H9 (cell line): ENCODE data around the gene CDKN2AIPNL. TPM values are rescaled to one million over a fixed set of nuclear protein-coding genes. Genes with fewer than 3 reads are reported as not detected.

ENCODE experiments used
- DNase-seq: peaks from one replicate; pipeline ENCODE4 v3.0.0-alpha.2; 2017
- H2AFZ ChIP-seq: one replicate; pipeline ENCODE4 v1.6.1; 2013; ENCODE audit warnings: mild to moderate bottlenecking, low read length, control low read depth, moderate library complexity
- H2AK5ac ChIP-seq: 2 replicates; pipeline ENCODE4 v1.6.1; 2013; ENCODE audit warnings: low read length, control low read depth, mixed read lengths; ENCODE audit not compliant: insufficient read length
- H2BK120ac ChIP-seq: one replicate; pipeline ENCODE4 v1.6.1; 2013; ENCODE audit warnings: low read depth, mild to moderate bottlenecking, low read length, control low read depth, inconsistent platforms; ENCODE audit not compliant: poor library complexity, severe bottlenecking
- H2BK12ac ChIP-seq: 2 replicates; pipeline ENCODE4 v1.6.1; 2013; ENCODE audit warnings: low read length, control low read depth, mixed read lengths, low read depth; ENCODE audit not compliant: insufficient read length
- H2BK15ac ChIP-seq: 2 replicates; pipeline ENCODE4 v1.6.1; 2013; ENCODE audit warnings: low read depth, low read length, control low read depth
- H2BK20ac ChIP-seq: one replicate; pipeline ENCODE4 v1.6.1; 2013; ENCODE audit warnings: low read depth, mild to moderate bottlenecking, low read length, control low read depth, inconsistent platforms; ENCODE audit not compliant: poor library complexity, severe bottlenecking
- H2BK5ac ChIP-seq: 2 replicates; pipeline ENCODE4 v1.6.1; 2013; ENCODE audit warnings: low read length, control low read depth, mixed read lengths; ENCODE audit not compliant: insufficient read length
- H3K14ac ChIP-seq: 2 replicates; pipeline ENCODE4 v1.6.1; 2013; ENCODE audit warnings: low read length, control low read depth; ENCODE audit not compliant: insufficient read depth
- H3K18ac ChIP-seq: 2 replicates; pipeline ENCODE4 v1.6.1; 2013; ENCODE audit warnings: low read depth, mild to moderate bottlenecking, mixed read lengths, low read length, control low read depth; ENCODE audit not compliant: insufficient read length
- H3K23ac ChIP-seq: 2 replicates; pipeline ENCODE4 v1.6.1; 2013; ENCODE audit warnings: low read length, control low read depth, mixed read lengths, low read depth; ENCODE audit not compliant: insufficient read length
- H3K23me2 ChIP-seq: 2 replicates; pipeline ENCODE4 v1.6.1; 2013; ENCODE audit warnings: low read depth, mild to moderate bottlenecking, mixed read lengths, low read length, control low read depth; ENCODE audit not compliant: insufficient read length, poor library complexity, severe bottlenecking
- H3K27ac ChIP-seq: 2 replicates; pipeline ENCODE4 v1.5.1; 2013; ENCODE audit warnings: low read length, control low read depth, mixed read lengths, low read depth; ENCODE audit not compliant: insufficient read length
- H3K27me3 ChIP-seq: 2 replicates; pipeline ENCODE4 v1.6.1; 2013; ENCODE audit warnings: low read length, control low read depth, inconsistent platforms; ENCODE audit not compliant: insufficient read depth
- H3K4ac ChIP-seq: 2 replicates; pipeline ENCODE4 v1.6.1; 2013; ENCODE audit warnings: low read depth, mild to moderate bottlenecking, control low read depth, inconsistent platforms, low read length, moderate library complexity
- H3K4me1 ChIP-seq: 2 replicates; pipeline ENCODE4 v1.6.1; 2013; ENCODE audit warnings: low read length, control low read depth, inconsistent platforms; ENCODE audit not compliant: insufficient read depth
- H3K4me2 ChIP-seq: 2 replicates; pipeline ENCODE4 v1.6.1; 2013; ENCODE audit warnings: low read length, control low read depth, mixed read lengths; ENCODE audit not compliant: insufficient read length, insufficient read depth
- H3K56ac ChIP-seq: 2 replicates; pipeline ENCODE4 v1.6.1; 2013; ENCODE audit warnings: low read depth, mild to moderate bottlenecking, mixed read lengths, low read length, control low read depth; ENCODE audit not compliant: insufficient read length
- H3K79me1 ChIP-seq: 2 replicates; pipeline ENCODE4 v1.6.1; 2013; ENCODE audit warnings: low read depth, mild to moderate bottlenecking, moderate library complexity, low read length, control low read depth, inconsistent platforms; ENCODE audit not compliant: insufficient read depth, poor library complexity, severe bottlenecking
- H3K79me2 ChIP-seq: 2 replicates; pipeline ENCODE4 v1.6.1; 2013; ENCODE audit warnings: low read length, control low read depth, inconsistent platforms; ENCODE audit not compliant: insufficient read depth
- H3K9ac ChIP-seq: 2 replicates; pipeline ENCODE4 v1.6.1; 2013; ENCODE audit warnings: low read length, control low read depth, mixed read lengths; ENCODE audit not compliant: insufficient read length; ENCODE audit errors: extremely low read depth
- H3K9me3 ChIP-seq: one replicate; pipeline ENCODE4 v1.6.1; 2013; ENCODE audit warnings: low read depth, low read length, inconsistent platforms; ENCODE audit not compliant: control insufficient read depth
- H3T11ph ChIP-seq: one replicate; pipeline ENCODE4 v1.6.1; 2013; ENCODE audit warnings: mild to moderate bottlenecking, low read length, control low read depth, inconsistent platforms
- H4K20me1 ChIP-seq: one replicate; pipeline ENCODE4 v1.6.1; 2013; ENCODE audit not compliant: control insufficient read depth, insufficient read length, insufficient read depth
- H4K5ac ChIP-seq: 2 replicates; pipeline ENCODE4 v1.6.1; 2013; ENCODE audit warnings: low read depth, mild to moderate bottlenecking, mixed read lengths, low read length, control low read depth; ENCODE audit not compliant: insufficient read length
- H4K8ac ChIP-seq: replicated peaks from 2 replicates; pipeline ENCODE4 v1.6.1; 2013; ENCODE audit warnings: low read length, control low read depth, mixed read lengths, low read depth; ENCODE audit not compliant: insufficient read length
- H4K91ac ChIP-seq: 2 replicates; pipeline ENCODE4 v1.6.1; 2013; ENCODE audit warnings: low read depth, mild to moderate bottlenecking, moderate library complexity, mixed read lengths, low read length, control low read depth; ENCODE audit not compliant: insufficient read length
- H3K27ac Mint-ChIP-seq, 3 experiments: 2 replicates in 2 of 3; 3 replicates in 1 of 3; pipeline ENCODE4 v1.8.0; 2020 to 2021; ENCODE audit warnings: mixed read lengths in 3 of 3, mild to moderate bottlenecking in 1 of 3, moderate library complexity in 1 of 3
- H3K27me3 Mint-ChIP-seq: 2 replicates; pipeline ENCODE4 v1.8.0; 2021; ENCODE audit warnings: low read depth, mild to moderate bottlenecking, moderate library complexity, mixed read lengths
- H3K36me3 Mint-ChIP-seq, 3 experiments: 2 replicates in 2 of 3; 3 replicates in 1 of 3; pipeline ENCODE4 v1.8.0; 2020 to 2021; ENCODE audit warnings: low read depth in 3 of 3, mixed read lengths in 3 of 3; ENCODE audit not compliant: insufficient read depth in 1 of 3
- H3K4me1 Mint-ChIP-seq, 2 experiments: 2 replicates each; pipeline ENCODE4 v1.8.0; 2020; ENCODE audit warnings: mixed read lengths in 2 of 2
- H3K4me3 Mint-ChIP-seq, 2 experiments: 2 replicates in 1 of 2; 3 replicates in 1 of 2; pipeline ENCODE4 v1.8.0; 2020 to 2021; ENCODE audit warnings: mild to moderate bottlenecking in 2 of 2, mixed read lengths in 2 of 2, moderate library complexity in 1 of 2
- H3K9me3 Mint-ChIP-seq, 2 experiments: 2 replicates in 1 of 2; 3 replicates in 1 of 2; pipeline ENCODE4 v1.8.0; 2020; ENCODE audit warnings: mild to moderate bottlenecking in 2 of 2, mixed read lengths in 2 of 2, moderate library complexity in 1 of 2
- WGBS: extraction: QIAGEN DNeasy Blood & Tissue Kit; methylation state at CpG from one replicate; pipeline ENCODE4 v1.1.7; 2013; ENCODE audit warnings: missing lambda C conversion rate, low lambda C conversion rate, mixed read lengths; ENCODE audit not compliant: insufficient read length; ENCODE audit errors: extremely low coverage; 5-methylcytosine and 5-hydroxymethylcytosine counted together
- total RNA-seq: library from RNA; stranded (reverse); gene quantifications from 2 replicates; pipeline ENCODE4 v1.2.1, GENCODE V29; 2021
- TF ChIP-seq, protein P1 (sequence below): fragments of 200-600 bp; sonication (generic); conservative IDR thresholded peaks from 3 replicates; pipeline ENCODE4 v1.8.0; 2021; ENCODE audit warnings: antibody characterized with exemption, mild to moderate bottlenecking

Gene CDKN2AIPNL
- total RNA-seq, 1 experiment from 2014 or later, result 60.0 TPM

DNA sequence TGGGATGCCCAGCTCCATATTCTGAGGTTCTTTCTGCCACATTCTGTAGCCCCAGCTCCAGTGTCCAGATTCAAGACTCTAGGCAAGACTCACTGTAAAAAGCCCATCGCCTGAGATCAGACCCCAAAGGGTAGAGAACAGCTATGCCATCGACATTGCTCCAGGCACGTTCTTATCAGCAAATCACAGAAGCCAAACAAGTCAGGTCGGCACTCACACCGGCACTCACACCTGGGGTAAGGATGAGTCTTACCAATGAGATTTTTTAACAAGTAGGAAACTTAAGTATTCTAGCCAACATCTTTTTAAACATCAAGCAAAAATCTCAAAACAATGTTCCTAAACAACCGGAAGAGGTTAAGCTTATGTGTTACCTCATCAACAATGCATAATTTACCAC is 2.4 kb downstream of the CDKN2AIPNL start:
- H3K18ac ChIP-seq, result no peak overlapping the region
- H3K79me1 ChIP-seq, result peaks cover 5% of the 10 kb centered on the region
- H3K4ac ChIP-seq, result no peak overlapping the region
- no peak overlapping the region for H3K27ac ChIP-seq
- no peak overlapping the region for H3K56ac ChIP-seq
- H2AFZ ChIP-seq, result no peak overlapping the region
- Mint-ChIP-seq H3K27ac (no peak overlapping the region; a peak in 3 of 7 replicates), H3K9me3 (no peaks in the 10 kb centered on the region), H3K27me3 (no peaks in the 10 kb centered on the region), H3K4me1 (peaks cover 36 to 38% of the 10 kb centered on the region in 2 experiments), H3K4me3 (0 out of 5 replicates have a peak overlapping the region, but pooled peaks of 1 of the 2 experiments have one; percentile 1), H3K36me3 (peaks cover 9 to 31% (median 25%) of the 10 kb centered on the region in 3 experiments; a peak in 6 of 7 replicates)
- H4K20me1 ChIP-seq, result no peaks in the 10 kb centered on the region
- TF ChIP-seq, protein P1, sequence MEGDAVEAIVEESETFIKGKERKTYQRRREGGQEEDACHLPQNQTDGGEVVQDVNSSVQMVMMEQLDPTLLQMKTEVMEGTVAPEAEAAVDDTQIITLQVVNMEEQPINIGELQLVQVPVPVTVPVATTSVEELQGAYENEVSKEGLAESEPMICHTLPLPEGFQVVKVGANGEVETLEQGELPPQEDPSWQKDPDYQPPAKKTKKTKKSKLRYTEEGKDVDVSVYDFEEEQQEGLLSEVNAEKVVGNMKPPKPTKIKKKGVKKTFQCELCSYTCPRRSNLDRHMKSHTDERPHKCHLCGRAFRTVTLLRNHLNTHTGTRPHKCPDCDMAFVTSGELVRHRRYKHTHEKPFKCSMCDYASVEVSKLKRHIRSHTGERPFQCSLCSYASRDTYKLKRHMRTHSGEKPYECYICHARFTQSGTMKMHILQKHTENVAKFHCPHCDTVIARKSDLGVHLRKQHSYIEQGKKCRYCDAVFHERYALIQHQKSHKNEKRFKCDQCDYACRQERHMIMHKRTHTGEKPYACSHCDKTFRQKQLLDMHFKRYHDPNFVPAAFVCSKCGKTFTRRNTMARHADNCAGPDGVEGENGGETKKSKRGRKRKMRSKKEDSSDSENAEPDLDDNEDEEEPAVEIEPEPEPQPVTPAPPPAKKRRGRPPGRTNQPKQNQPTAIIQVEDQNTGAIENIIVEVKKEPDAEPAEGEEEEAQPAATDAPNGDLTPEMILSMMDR, result no peak
- no peak overlapping the region for H2AK5ac ChIP-seq
- H3K23me2 ChIP-seq, result peaks cover 8% of the 10 kb centered on the region
- H3K23ac ChIP-seq, result no peak overlapping the region
- no peak overlapping the region for H3T11ph ChIP-seq
- DNase-seq, result no peak
- no peak overlapping the region for H4K5ac ChIP-seq
- no peaks in the 10 kb centered on the region; the same call in 1 of the 2 replicates for H3K4me1 ChIP-seq
- H3K27me3 ChIP-seq, result no peaks in the 10 kb centered on the region
- H2BK15ac ChIP-seq, result no peak overlapping the region
- no peak overlapping the region for H4K8ac ChIP-seq
- H2BK5ac ChIP-seq, result no peak overlapping the region
- H4K91ac ChIP-seq, result no peak overlapping the region
- no peak overlapping the region for H3K4me2 ChIP-seq
- peaks cover 8% of the 10 kb centered on the region; the same call in 1 of the 2 replicates for H3K79me2 ChIP-seq
- no peak overlapping the region for H2BK12ac ChIP-seq
- no CpG with 5 or more reads among the region's 6 CpGs for WGBS
- no peaks in the 10 kb centered on the region for H3K9me3 ChIP-seq
- no peak overlapping the region for H3K14ac ChIP-seq
- no peak overlapping the region for H2BK20ac ChIP-seq
- H3K9ac ChIP-seq, result no peak overlapping the region
- no peak overlapping the region for H2BK120ac ChIP-seq
